Measurements from ENCODE around the gene GGA2.

Gene GGA2

DNA sequence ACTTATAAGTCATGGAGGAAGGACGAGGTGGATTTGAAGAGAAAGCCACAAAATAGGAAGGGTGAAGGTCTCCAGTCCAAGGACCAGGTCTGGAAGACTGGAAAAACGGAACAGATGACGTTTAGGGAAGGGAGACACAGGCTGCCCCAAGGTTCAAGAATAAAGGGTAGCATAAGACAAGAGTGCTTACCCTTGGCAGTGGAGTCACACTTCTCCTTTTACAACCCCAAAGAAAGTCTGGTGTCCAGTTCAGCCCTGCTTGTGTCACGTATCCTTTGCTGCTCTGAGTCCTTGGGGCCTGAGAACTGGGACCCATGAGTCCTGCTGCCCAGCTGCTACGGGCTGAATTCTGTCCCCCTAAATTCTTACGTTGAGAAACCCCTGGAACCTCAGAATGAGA, 13.0 kb upstream of the GGA2 start:
- no peak overlapping the region for H3K4me3 ChIP-seq (replicated peaks; ENCODE audit: low read depth, low read length)
- no peak for DNase-seq (ENCODE audit: extremely low read depth, low read depth)
- TF ChIP-seq CTCF (IDR thresholded peaks at IDR 0.05; ENCODE audit: low read depth, low read length, missing control alignments), result no peak

- no peak for DNase-seq (ENCODE audit: extremely low read depth, low read depth)
- TF ChIP-seq CTCF (IDR thresholded peaks at IDR 0.05; ENCODE audit: low read depth, low read length, missing control alignments), result no peak
- no peak overlapping the region for H3K4me3 ChIP-seq (replicated peaks; ENCODE audit: low read depth, low read length)
These were observed 11.7 kb upstream of the GGA2 start for GRCh38 chr16:23521965-23522364.

- H3K4me3 ChIP-seq (replicated peaks; ENCODE audit: low read depth, low read length), result no peak overlapping the region
- TF ChIP-seq CTCF (IDR thresholded peaks at IDR 0.05; ENCODE audit: low read depth, low read length, missing control alignments), result no peak
- no peak for DNase-seq (ENCODE audit: extremely low read depth, low read depth)
These were observed 10.9 kb upstream of the GGA2 start for GRCh38 chr16:23521037-23521743.

DNA sequence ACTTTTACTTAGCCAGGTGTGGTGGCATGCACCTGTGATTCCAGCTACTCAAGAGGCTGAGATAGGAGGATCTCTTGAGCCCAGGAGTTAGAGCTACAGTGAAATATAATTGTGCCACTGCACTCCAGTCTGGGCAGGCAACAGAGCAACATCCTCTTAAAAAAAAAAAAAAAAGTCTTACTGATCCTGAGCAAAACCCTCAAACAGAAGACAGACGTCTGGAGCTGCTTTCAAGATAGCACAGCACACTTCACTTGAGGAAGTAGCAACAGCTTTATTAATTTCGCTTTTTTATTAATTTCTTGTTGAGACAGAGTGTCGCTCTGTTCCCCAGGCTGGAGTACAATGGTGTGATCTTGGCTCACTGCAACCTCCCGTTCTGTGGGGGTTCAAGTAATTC, 10.2 kb upstream of the GGA2 start:
- TF ChIP-seq CTCF (IDR thresholded peaks at IDR 0.05; ENCODE audit: low read depth, low read length, missing control alignments), result no peak
- DNase-seq (ENCODE audit: extremely low read depth, low read depth), result no peak
- no peak overlapping the region for H3K4me3 ChIP-seq (replicated peaks; ENCODE audit: low read depth, low read length)

GRCh38 chr16:23519282-23519681, 9.0 kb upstream of the GGA2 start:
- no peak for DNase-seq (ENCODE audit: extremely low read depth, low read depth)
- no peak for TF ChIP-seq CTCF (IDR thresholded peaks at IDR 0.05; ENCODE audit: low read depth, low read length, missing control alignments)
- no peak overlapping the region for H3K4me3 ChIP-seq (replicated peaks; ENCODE audit: low read depth, low read length)

GRCh38 chr16:23518435-23518891, 8.2 kb upstream of the GGA2 start:
- no peak for TF ChIP-seq CTCF (IDR thresholded peaks at IDR 0.05; ENCODE audit: low read depth, low read length, missing control alignments)
- no peak for DNase-seq (ENCODE audit: extremely low read depth, low read depth)
- no peak overlapping the region for H3K4me3 ChIP-seq (replicated peaks; ENCODE audit: low read depth, low read length)
